ENCODE data around the gene CDC16. TPM values are rescaled to one million over a fixed set of nuclear protein-coding genes. Genes with fewer than 3 reads are reported as not detected.
"Not testable (repeated sequence)": the region's sequence is repeated elsewhere in the genome, so short reads cannot be mapped to it uniquely, and the experiment has no call there.

The CDC16 gene, protein sequence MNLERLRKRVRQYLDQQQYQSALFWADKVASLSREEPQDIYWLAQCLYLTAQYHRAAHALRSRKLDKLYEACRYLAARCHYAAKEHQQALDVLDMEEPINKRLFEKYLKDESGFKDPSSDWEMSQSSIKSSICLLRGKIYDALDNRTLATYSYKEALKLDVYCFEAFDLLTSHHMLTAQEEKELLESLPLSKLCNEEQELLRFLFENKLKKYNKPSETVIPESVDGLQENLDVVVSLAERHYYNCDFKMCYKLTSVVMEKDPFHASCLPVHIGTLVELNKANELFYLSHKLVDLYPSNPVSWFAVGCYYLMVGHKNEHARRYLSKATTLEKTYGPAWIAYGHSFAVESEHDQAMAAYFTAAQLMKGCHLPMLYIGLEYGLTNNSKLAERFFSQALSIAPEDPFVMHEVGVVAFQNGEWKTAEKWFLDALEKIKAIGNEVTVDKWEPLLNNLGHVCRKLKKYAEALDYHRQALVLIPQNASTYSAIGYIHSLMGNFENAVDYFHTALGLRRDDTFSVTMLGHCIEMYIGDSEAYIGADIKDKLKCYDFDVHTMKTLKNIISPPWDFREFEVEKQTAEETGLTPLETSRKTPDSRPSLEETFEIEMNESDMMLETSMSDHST
- 28.6 and 31.1 TPM in 2 replicates for total RNA-seq (2014; rRNA removed; shearing (Covaris generic))

- DNase-seq (ENCODE audit: low spot score) = peak; percentile 96
Measured at GRCh38 chr13:114234645-114235421, at the start of gene CDC16. Gene CDC16, plus strand, starts transcription at chr13:114234897. Its CDS starts 188 bp downstream, at chr13:114235085.

DNA sequence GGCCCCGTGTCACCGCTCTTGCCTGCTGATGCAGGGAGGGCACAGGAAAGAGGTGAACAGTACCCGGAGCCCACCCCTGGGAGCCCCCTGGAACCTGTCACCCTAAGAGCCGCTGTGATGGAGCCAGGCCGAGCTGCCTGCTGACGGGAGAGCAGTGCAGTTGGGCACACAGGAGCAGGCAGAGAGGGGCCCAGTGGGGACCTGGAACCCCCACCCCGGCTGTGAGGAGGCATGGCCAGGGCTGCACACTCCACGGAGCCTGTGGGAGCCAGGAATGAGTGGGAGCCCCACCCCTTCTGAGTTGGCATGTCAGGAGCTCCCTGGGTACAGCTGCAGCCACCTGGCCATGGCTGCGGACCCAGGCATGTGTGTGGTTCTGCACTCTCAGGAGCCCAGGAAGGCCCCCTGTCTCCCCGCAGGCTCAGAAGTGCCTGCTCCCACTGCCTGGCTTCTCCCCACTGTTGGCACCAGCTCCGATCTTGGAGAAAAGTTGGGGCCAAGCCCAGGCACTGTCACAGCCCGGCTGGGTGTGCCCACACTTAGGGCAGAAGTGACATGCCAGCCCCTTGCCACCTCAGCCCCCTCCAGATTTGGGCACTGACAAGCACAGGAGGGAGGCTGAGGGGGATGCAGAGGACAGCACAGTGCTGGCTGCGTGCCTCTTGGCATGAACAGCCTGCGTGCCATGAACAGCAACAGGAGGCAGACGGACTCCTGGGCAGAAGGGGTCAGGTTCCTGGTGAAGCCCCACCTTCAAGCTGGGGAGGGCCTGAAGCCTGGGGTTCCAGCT, 49.3 kb upstream of the CDC16 start:
- no peak for DNase-seq (ENCODE audit: low spot score)

DNA sequence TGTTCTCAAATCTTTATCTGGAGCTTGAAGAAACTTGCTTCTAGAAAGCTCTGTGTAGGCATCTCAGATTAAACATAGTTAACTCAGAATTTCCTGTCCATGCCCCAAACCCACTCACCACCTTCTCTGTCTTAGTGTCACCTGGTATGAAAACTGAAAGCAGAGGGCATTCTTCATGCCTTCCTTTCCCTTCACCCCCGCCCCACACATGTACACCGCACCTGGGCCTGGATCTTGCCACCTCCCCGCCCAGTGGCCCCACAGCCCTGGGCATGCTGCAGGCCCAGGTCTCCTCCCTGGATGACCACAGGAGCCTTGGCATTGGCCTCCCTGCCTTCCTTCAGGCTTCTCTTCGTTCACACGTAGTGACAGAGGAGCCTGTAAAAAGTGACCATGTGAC, 39.8 kb upstream of the CDC16 start:
- no peak for DNase-seq (ENCODE audit: low spot score)

- no peak for DNase-seq (ENCODE audit: low spot score)
Measured at GRCh38 chr13:114196629-114197028, 38.1 kb upstream of the CDC16 start.

DNA sequence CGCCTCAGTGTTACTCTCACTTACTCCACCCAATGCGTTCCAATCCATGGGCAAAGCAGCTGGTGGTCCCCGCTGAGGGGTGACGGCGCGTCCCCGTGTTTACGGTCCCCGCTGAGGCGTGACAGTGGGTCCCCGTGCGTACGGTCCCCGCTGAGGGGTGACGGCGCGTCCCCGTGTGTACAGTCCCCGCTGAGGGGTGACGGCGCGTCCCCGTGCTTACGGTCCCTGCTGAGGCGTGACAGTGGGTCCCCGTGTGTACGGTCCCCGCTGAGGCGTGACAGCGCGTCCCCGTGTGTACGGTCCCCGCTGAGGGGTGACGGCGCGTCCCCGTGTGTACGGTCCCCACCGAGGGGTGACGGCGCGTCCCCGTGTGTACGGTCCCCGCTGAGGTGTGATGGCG, 36.1 kb upstream of the CDC16 start:
- DNase-seq (ENCODE audit: low spot score) = no peak

DNA sequence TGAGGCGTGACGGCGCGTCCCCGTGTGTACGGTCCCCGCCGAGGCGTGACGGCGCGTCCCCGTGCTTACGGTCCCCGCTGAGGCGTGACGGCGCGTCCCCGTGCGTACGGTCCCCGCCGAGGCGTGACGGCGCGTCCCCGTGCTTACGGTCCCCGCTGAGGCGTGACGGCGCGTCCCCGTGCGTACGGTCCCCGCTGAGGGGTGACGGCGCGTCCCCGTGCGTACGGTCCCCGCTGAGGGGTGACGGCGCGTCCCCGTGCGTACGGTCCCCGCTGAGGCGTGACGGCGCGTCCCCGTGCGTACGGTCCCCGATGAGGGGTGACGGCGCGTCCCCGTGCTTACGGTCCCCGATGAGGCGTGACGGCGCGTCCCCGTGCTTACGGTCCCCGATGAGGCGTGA, 35.2 kb upstream of the CDC16 start:
- DNase-seq (ENCODE audit: low spot score) = not testable (repeated sequence)

DNA sequence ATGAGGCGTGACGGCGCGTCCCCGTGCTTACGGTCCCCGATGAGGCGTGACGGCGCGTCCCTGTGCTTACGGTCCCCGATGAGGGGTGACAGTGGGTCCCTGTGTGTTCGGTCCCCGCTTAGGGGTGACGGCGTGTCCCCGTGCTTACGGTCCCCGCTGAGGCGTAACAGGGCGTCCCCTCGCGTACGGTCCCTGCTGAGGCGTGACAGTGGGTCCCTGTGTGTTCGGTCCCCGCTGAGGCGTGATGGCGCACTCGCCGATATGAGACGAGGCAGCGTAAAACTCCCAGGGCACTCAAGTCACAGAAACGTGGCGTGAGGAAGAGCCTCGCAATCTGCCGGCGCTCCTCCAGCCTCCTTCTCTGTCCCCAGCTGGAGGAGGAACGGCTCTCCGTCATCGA, 34.7 kb upstream of the CDC16 start:
- no peak for DNase-seq (ENCODE audit: low spot score)

DNA sequence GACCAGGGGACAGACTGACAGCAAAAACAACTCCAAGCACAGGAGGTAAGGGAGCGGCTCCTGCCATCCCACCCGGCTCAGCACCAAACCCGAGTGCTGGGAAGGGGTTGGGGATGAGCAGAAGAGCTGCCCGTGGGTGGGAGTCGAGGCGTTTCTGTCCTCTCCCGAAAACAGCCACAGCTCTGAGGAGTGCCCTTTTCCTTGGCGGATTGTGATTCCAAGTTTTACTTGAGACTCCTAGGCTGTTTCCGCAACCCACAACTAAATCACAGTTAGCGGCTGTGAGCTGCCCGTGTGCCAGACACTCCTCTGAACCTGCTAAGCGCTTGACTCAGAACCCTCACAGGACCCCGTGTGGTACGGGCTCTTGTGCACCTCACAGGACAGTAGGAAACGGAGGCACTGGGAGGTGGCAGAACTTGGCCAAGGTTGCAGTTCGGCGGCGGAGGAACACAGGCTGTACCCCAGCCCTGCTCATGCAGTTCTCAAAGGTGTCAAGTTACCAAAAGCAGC, 34.2 kb upstream of the CDC16 start:
- DNase-seq (ENCODE audit: low spot score) = no peak

GRCh38 chr13:114202581-114202980, 32.1 kb upstream of the CDC16 start:
- no peak for DNase-seq (ENCODE audit: low spot score)

- no peak for DNase-seq (ENCODE audit: low spot score)
Measured at GRCh38 chr13:114203536-114203935, 31.2 kb upstream of the CDC16 start.

- DNase-seq (ENCODE audit: low spot score) = no peak
Measured at GRCh38 chr13:114204894-114205293, 29.8 kb upstream of the CDC16 start.

GRCh38 chr13:114208134-114208533, 26.6 kb upstream of the CDC16 start:
- no peak for DNase-seq (ENCODE audit: low spot score)

DNA sequence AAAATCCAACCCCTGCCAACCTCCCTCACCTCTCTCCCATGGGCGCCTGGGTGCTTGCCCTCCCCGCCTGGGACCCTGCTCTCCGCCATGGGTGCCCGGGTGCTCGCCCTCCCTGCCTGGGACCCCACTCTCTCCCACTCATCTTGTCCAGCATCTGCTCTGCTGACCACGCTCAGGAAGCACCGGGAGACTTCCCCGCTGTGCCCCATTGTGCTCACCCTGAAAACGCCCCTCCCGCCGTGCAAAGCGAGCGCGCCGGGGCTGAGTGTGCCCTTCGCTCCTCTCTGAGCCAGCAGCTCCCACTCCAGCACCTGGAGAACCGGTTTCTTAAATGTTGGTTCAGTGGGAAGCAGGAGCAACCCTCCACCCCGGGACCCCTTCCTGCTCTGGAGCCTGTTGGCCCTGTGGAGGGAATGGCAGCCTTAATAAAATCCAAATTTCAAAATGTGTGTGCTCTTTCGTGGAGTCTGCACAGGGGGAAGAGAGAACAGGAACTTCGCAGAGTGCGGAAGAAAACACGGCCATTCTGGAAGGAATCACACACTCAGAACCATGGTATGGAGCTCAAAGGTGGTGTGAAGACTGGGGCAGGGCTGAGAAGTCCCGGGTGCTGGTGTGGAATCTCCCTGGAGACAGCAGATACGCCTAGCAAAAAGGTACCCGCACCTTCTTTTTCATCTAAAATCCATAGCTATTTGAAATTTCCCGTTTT, 23.1 kb upstream of the CDC16 start:
- DNase-seq (ENCODE audit: low spot score) = no peak

DNA sequence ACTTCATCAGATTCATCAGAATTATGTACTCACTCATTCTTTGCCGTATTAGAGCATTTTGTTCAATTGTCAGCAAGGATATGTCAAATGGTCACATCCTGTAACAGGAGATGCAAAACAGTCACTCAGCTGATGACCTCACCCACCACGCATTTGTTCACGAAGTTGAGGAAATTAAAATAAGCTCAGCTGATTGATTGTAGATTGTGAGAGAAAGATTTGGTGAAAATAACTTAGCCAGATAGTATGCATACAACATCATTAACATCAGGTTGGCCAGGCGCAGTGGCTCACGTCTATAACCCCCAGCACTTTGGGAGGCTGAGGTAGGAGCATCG, 22.6 kb upstream of the CDC16 start:
- DNase-seq (ENCODE audit: low spot score) = no peak

- DNase-seq (ENCODE audit: low spot score) = no peak
Measured at GRCh38 chr13:114213980-114214379, 20.7 kb upstream of the CDC16 start.

DNA sequence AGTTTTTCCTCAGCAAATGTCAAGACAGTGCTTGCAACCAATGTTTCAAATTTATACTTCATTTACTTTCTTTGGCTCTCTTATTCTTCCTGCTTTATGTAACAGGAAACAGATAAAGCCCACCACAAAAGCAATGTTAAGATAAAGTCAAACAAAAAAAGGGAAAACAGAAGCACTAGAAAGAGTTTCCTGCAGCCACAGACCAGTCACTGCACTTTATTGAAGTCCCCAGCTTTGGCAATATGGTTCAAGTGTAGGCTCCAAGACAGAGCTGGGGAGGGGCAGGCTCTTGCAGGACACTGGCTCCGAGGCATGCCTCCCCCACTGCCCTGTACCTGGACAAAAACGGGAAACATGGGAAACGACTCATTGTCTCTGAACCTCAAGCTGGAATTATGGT, 15.3 kb upstream of the CDC16 start:
- no peak for DNase-seq (ENCODE audit: low spot score)

DNA sequence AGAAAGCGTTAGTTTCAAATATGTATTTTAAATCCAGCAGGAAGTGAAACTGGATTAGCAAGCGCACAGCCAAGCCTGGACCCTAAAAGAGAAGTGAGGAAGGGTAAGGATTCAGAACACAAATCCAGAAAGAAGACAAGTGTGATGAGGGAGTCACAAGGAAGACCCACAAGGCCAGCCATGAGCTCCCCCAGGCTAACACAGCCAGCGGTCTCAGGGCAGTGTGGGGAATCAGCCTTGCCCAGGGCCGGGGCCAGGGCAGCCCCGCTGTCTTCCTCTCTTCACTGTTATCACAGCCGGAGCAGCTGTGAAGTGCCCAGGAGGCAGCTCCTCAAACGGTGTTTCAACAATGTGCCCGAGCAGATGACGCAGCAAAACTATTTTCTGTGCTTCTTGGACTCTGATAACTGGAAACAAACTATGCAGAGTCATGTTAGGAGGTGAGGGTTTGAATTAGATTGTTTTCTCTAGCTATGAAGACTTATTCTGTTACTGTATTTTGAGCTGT, 12.2 kb upstream of the CDC16 start:
- DNase-seq (ENCODE audit: low spot score) = no peak

GRCh38 chr13:114224201-114224600, 10.5 kb upstream of the CDC16 start:
- DNase-seq (ENCODE audit: low spot score) = no peak

DNA sequence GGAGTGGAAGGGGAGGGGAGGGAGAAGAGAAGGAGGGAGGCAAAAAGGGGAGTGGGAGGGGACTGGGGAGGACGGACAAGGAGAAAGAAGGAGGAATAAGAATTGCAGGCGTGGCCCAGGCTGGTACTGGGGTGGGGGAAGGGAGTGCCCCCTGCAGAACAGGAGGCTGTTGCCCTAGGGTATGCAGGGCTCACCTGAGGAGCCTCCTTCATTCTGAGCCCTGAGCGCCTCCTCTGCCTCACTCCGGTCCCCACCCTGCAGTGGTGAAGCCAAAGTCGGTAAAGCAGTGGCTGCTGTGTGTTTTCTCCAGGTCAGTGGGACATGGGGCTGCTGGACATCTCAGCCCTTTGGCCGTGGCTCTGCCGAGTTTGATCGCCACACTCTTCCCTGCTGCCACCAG, 9.1 kb upstream of the CDC16 start:
- DNase-seq (ENCODE audit: low spot score) = no peak

- DNase-seq (ENCODE audit: low spot score) = no peak
Measured at GRCh38 chr13:114226088-114226487, 8.6 kb upstream of the CDC16 start.

Data from HT-29 (cell line).